ENCODE results near the gene C2orf81.
A peak's percentile ranks its signal among the peaks of the same experiment; 100 is the strongest.
"Not testable (repeated sequence)": the region's sequence is repeated elsewhere in the genome, so short reads cannot be mapped to it uniquely, and the experiment has no call there.

Gene C2orf81

GRCh38 chr2:74427551-74427950 lies 6.1 kb upstream of the C2orf81 start:
- H3K9me3 ChIP-seq (ENCODE audit: control insufficient read depth, low read length), result no peaks in the 10 kb centered on the region
- no peak overlapping the region for H3K4me3 ChIP-seq (ENCODE audit: low read length)
- no peak for DNase-seq (ENCODE audit: low read depth)
- no peak overlapping the region for H3K9ac ChIP-seq (ENCODE audit: low read length)
- peaks cover 36% of the 10 kb centered on the region for H3K36me3 ChIP-seq (ENCODE audit: control insufficient read depth, insufficient read depth, low read length, severe bottlenecking)
- no peaks in the 10 kb centered on the region for H3K4me1 ChIP-seq (ENCODE audit: control insufficient read depth, insufficient read depth, low read length)
- no peaks in the 10 kb centered on the region for H3K27me3 ChIP-seq (replicated peaks; ENCODE audit: control insufficient read depth, insufficient read depth, low read length)

DNA sequence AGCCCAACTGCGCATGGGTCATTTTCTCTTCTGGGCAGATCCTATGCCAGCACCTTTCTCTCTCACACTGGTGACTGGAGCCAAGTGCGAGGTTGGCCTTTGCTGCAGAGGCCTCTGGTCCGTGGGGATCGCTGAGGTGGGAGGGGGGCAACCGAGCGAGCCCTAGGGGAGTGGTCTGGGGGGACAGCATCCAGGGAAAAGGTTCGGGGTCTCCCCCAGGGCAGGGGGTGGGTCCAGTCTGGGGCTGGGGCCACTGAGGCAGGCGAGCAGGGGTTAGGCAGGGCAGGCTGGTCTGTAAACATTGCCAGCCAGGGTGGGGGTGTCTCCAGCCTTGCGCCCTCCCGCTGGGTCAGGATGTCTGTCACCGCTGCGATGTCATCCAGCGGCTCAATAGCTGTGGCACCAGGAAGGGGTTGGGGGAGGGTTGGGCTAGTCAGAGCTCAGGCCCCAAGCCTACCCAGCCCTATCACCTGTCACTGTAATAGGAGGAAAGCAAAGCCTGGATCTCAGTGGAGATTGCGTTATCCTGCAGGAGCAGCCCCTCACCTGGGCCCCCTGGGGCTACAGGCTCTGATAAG lies 4.9 kb upstream of the C2orf81 start:
- Histone ChIP-seq H3K4me1 (ENCODE audit: control insufficient read depth, insufficient read depth, low read length) (peaks cover 9% of the 10 kb centered on the region), H3K36me3 (ENCODE audit: control insufficient read depth, insufficient read depth, low read length, severe bottlenecking) (peaks cover 28% of the 10 kb centered on the region), H3K4me3 (ENCODE audit: low read length) (no peak overlapping the region), H3K27me3 (replicated peaks; ENCODE audit: control insufficient read depth, insufficient read depth, low read length) (no peaks in the 10 kb centered on the region), H3K9ac (ENCODE audit: low read length) (no peak overlapping the region), H3K9me3 (ENCODE audit: control insufficient read depth, low read length) (no peaks in the 10 kb centered on the region)
- no peak for DNase-seq (ENCODE audit: low read depth)

DNA sequence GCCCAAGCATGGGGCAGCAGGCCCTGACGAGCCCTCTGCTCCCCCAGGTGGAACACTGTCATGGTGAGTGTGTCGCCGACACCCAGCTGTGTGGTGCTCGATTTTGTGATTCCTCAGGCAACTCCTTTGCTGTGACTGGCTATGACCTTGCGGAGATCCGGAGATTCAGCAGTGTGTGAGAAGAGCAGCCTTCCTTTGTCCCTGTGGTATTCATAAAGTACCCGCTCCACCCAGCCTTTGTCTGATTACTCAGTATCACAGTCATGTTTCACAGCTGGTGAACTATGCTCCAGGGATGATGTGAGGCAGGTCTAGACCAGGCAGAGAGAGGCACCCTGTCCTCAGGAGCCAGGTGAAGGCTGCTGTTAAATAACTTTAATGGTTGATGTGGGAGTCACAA lies 4.1 kb upstream of the C2orf81 start:
- H3K4me3 ChIP-seq (ENCODE audit: low read length), result no peak overlapping the region
- H3K4me1 ChIP-seq (ENCODE audit: control insufficient read depth, insufficient read depth, low read length), result peaks cover 14% of the 10 kb centered on the region
- no peak for DNase-seq (ENCODE audit: low read depth)

GRCh38 chr2:74424995-74425406 lies 3.6 kb upstream of the C2orf81 start:
- H3K9ac ChIP-seq (ENCODE audit: low read length), result no peak overlapping the region
- DNase-seq (ENCODE audit: low read depth), result no peak
- H3K9me3 ChIP-seq (ENCODE audit: control insufficient read depth, low read length), result no peaks in the 10 kb centered on the region
- peaks cover 23% of the 10 kb centered on the region for H3K36me3 ChIP-seq (ENCODE audit: control insufficient read depth, insufficient read depth, low read length, severe bottlenecking)
- no peak overlapping the region for H3K4me3 ChIP-seq (ENCODE audit: low read length)
- peaks cover 14% of the 10 kb centered on the region for H3K4me1 ChIP-seq (ENCODE audit: control insufficient read depth, insufficient read depth, low read length)
- H3K27me3 ChIP-seq (replicated peaks; ENCODE audit: control insufficient read depth, insufficient read depth, low read length), result no peaks in the 10 kb centered on the region

More for the DNA sequence above, 4.1 kb upstream of the C2orf81 start:
- Histone ChIP-seq H3K9ac (ENCODE audit: low read length) (no peak overlapping the region), H3K9me3 (ENCODE audit: control insufficient read depth, low read length) (no peaks in the 10 kb centered on the region), H3K36me3 (ENCODE audit: control insufficient read depth, insufficient read depth, low read length, severe bottlenecking) (peaks cover 27% of the 10 kb centered on the region), H3K27me3 (replicated peaks; ENCODE audit: control insufficient read depth, insufficient read depth, low read length) (no peaks in the 10 kb centered on the region)

GRCh38 chr2:74424139-74424992 lies 2.9 kb upstream of the C2orf81 start:
- Histone ChIP-seq H3K9me3 (ENCODE audit: control insufficient read depth, low read length) (no peaks in the 10 kb centered on the region), H3K4me3 (ENCODE audit: low read length) (no peak overlapping the region), H3K36me3 (ENCODE audit: control insufficient read depth, insufficient read depth, low read length, severe bottlenecking) (peaks cover 17% of the 10 kb centered on the region), H3K9ac (ENCODE audit: low read length) (no peak overlapping the region), H3K27me3 (replicated peaks; ENCODE audit: control insufficient read depth, insufficient read depth, low read length) (no peaks in the 10 kb centered on the region), H3K4me1 (ENCODE audit: control insufficient read depth, insufficient read depth, low read length) (peaks cover 14% of the 10 kb centered on the region)
- no peak for DNase-seq (ENCODE audit: low read depth)

DNA sequence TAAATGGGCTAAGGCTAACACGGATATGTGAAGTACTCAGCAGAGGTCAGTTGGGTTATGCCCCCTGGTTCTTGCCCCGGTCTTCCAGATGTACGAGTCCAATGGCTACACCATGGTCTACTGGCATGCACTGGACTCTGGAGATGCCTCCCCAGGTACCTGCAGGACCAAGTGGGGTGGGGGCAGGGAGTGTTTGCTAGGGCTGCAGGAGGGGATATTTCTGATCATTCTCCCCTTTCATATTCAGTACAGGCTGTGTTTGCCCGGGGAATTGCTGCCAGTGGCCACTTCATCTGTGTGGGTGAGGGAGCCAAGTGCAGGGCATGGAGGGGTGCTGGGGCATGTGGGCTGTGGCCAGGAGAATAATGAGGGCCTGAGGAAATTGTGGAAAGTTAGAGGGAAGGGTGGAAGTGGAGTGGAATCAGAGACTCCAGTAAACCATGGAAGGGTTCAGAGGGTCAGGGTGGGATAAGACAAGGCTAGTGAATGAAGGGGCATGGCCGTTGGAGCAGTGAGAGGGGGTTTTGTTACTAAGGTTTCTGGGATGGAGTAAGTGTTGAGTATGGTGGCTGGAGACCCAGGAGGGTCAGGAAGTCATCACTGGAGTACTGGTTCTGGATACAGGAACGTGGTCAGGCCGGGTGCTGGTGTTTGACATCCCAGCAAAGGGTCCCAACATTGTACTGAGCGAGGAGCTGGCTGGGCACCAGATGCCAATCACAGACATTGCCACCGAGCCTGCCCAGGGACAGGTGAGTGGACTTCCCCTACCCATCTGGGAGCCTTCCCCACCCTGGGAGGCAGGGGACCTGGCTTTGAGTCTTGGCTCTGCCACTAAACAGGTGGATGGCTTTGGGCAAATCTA lies 2.0 kb upstream of the C2orf81 start:
- no peak for DNase-seq (ENCODE audit: low read depth)

DNA sequence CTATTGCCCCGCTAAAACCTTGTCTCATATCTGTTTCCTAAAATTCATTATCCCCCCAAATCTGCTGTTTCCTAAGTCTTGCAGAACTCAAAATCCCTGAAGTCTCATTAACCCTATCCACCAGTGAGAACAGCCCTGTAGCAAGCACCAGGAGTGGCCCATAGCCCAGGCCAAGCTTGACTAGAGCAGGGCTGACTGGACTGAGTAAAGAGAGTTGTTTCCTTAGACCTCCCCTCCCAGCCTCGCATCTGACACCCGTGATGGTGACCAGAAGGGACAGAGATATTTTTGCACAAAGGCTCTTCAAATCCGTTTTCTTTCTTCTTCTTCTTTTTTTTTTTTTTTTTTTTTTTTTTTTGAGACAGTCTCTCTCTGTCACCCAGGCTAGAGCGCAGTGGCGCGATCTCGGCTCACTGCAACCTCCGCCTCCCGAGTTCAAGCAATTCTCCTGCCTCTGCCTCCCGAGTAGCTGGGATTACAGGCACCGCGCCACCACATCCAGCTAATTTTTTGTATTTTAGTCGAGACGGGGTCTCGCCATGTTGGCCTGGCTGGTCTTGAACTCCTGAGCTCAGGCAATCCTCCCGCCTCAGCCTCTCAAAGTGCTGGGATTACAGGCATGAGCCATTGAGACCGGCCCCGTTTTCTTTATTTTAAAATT lies 846 bp downstream of the C2orf81 start:
- not testable (repeated sequence) for H3K9me3 ChIP-seq (ENCODE audit: control insufficient read depth, low read length); DNase-seq (ENCODE audit: low read depth); H3K27me3 ChIP-seq (replicated peaks; ENCODE audit: control insufficient read depth, insufficient read depth, low read length); H3K36me3 ChIP-seq (ENCODE audit: control insufficient read depth, insufficient read depth, low read length, severe bottlenecking)
- Histone ChIP-seq H3K4me3 (ENCODE audit: low read length) (peak overlapping the region; percentile 91), H3K4me1 (ENCODE audit: control insufficient read depth, insufficient read depth, low read length) (peaks cover 18% of the 10 kb centered on the region), H3K9ac (ENCODE audit: low read length) (peak overlapping the region; percentile 75)

More for the DNA sequence above, 2.0 kb upstream of the C2orf81 start:
- Histone ChIP-seq H3K36me3 (ENCODE audit: control insufficient read depth, insufficient read depth, low read length, severe bottlenecking) (peaks cover 10% of the 10 kb centered on the region), H3K9ac (ENCODE audit: low read length) (no peak overlapping the region), H3K4me1 (ENCODE audit: control insufficient read depth, insufficient read depth, low read length) (peaks cover 14% of the 10 kb centered on the region), H3K27me3 (replicated peaks; ENCODE audit: control insufficient read depth, insufficient read depth, low read length) (no peaks in the 10 kb centered on the region), H3K9me3 (ENCODE audit: control insufficient read depth, low read length) (no peaks in the 10 kb centered on the region), H3K4me3 (ENCODE audit: low read length) (no peak overlapping the region)

DNA sequence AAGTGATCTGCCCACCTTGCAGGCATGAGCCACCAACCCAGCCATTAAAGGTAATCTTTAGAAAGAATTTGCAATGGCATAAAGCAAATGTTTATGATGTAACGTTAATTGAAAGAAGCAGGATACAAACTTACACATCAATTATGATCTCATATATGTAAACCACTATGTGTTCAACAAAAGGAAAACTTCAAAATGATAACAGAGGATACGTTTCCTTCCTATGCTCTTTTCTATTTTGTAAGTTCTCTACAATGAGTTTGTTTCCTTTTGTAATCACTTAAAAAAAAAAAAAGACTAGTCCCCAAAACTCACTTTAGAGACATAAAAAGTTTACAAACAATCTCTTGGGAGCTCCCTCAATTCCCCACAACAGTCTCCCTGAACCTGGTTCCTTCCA lies 1.4 kb downstream of the C2orf81 start:
- Histone ChIP-seq H3K4me1 (ENCODE audit: control insufficient read depth, insufficient read depth, low read length) (peaks cover 22% of the 10 kb centered on the region), H3K9ac (ENCODE audit: low read length) (no peak overlapping the region), H3K4me3 (ENCODE audit: low read length) (no peak overlapping the region), H3K9me3 (ENCODE audit: control insufficient read depth, low read length) (no peaks in the 10 kb centered on the region), H3K27me3 (replicated peaks; ENCODE audit: control insufficient read depth, insufficient read depth, low read length) (no peaks in the 10 kb centered on the region), H3K36me3 (ENCODE audit: control insufficient read depth, insufficient read depth, low read length, severe bottlenecking) (no peaks in the 10 kb centered on the region)
- no peak for DNase-seq (ENCODE audit: low read depth)

- no peaks in the 10 kb centered on the region for H3K36me3 ChIP-seq (ENCODE audit: control insufficient read depth, insufficient read depth, low read length, severe bottlenecking)
- no peaks in the 10 kb centered on the region for H3K9me3 ChIP-seq (ENCODE audit: control insufficient read depth, low read length)
- no peak overlapping the region for H3K4me3 ChIP-seq (ENCODE audit: low read length)
- H3K27me3 ChIP-seq (replicated peaks; ENCODE audit: control insufficient read depth, insufficient read depth, low read length), result no peaks in the 10 kb centered on the region
- no peak for DNase-seq (ENCODE audit: low read depth)
- no peak overlapping the region for H3K9ac ChIP-seq (ENCODE audit: low read length)
- H3K4me1 ChIP-seq (ENCODE audit: control insufficient read depth, insufficient read depth, low read length), result peaks cover 28% of the 10 kb centered on the region
Observed at GRCh38 chr2:74419345-74419744, 2.1 kb downstream of the C2orf81 start.

- Histone ChIP-seq H3K27me3 (replicated peaks; ENCODE audit: control insufficient read depth, insufficient read depth, low read length) (no peaks in the 10 kb centered on the region), H3K36me3 (ENCODE audit: control insufficient read depth, insufficient read depth, low read length, severe bottlenecking) (no peaks in the 10 kb centered on the region), H3K9me3 (ENCODE audit: control insufficient read depth, low read length) (no peaks in the 10 kb centered on the region), H3K4me1 (ENCODE audit: control insufficient read depth, insufficient read depth, low read length) (peaks cover 30% of the 10 kb centered on the region), H3K4me3 (ENCODE audit: low read length) (no peak overlapping the region), H3K9ac (ENCODE audit: low read length) (no peak overlapping the region)
- DNase-seq (ENCODE audit: low read depth), result no peak
Observed at GRCh38 chr2:74418312-74418711, 3.1 kb downstream of the C2orf81 start.

DNA sequence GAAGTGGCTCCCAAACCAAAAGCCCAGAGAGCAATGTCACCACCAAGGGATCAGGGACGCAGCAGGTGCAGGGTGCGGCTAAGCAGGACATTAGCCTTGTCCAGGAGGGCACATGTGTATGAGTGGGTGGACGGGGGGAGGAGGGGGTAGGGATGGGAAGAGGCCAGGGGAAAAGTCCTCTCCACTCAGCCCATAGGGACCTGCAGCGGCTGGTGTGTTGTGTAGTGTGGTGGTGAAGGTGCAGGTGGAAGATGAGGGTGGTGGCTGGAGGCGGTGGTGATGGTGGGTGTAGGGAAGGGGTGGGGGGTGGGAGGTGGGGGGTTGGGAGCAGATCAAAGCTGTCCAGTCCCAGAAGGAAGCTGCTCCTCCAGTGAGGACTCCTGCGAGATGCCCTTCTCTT lies 3.7 kb downstream of the C2orf81 start:
- no peak for DNase-seq (ENCODE audit: low read depth)
- H3K27me3 ChIP-seq (replicated peaks; ENCODE audit: control insufficient read depth, insufficient read depth, low read length), result no peaks in the 10 kb centered on the region
- H3K4me3 ChIP-seq (ENCODE audit: low read length), result no peak overlapping the region
- H3K36me3 ChIP-seq (ENCODE audit: control insufficient read depth, insufficient read depth, low read length, severe bottlenecking), result no peaks in the 10 kb centered on the region
- no peaks in the 10 kb centered on the region for H3K9me3 ChIP-seq (ENCODE audit: control insufficient read depth, low read length)
- H3K4me1 ChIP-seq (ENCODE audit: control insufficient read depth, insufficient read depth, low read length), result peaks cover 30% of the 10 kb centered on the region
- H3K9ac ChIP-seq (ENCODE audit: low read length), result no peak overlapping the region
